ENCODE data around the gene NFIB. TPM values are rescaled to one million over a fixed set of nuclear protein-coding genes. Genes with fewer than 3 reads are reported as not detected.

The NFIB gene
- polyA plus RNA-seq, 1 donor = 26.8 TPM

DNA sequence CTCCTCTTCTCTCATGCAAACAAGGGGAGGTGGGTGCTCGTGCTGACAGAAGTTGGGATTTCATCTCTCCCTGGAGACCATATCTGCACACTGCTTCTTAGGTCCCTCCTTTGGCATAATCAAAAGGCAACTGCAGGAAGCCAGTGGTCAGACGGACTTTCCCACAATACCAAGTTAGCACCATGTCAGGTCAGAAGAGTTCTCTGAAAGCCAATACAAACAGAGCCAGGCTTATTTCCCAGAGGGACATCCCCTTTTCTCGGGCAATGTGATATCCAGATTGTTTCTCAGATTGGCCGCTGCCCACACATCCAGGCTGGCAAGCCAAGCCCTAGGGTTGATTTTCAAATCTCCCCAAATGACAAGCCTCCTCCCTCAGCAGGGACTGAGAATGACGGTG lies 241.1 kb downstream of the NFIB start:
- no peak for DNase-seq

DNA sequence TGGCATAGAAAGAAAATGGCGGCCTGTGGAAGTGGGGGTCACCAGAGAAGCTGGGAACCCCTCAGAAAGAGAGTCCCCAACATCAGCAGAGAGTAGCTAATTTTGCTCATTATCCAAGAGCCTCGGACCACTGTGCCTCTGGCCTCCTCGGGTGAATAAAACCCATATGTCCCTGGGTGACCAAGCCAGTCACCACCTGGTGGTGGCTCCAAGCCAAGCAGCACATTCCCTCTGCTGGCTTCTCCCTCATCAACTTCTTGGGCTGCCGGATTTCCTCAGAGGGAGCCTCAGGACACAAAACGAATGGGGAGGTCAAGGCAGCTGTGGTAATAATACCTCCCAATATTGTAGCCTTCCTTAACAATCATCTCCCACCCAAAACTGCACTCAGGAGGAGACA lies 242.5 kb downstream of the NFIB start:
- DNase-seq = no peak

DNA sequence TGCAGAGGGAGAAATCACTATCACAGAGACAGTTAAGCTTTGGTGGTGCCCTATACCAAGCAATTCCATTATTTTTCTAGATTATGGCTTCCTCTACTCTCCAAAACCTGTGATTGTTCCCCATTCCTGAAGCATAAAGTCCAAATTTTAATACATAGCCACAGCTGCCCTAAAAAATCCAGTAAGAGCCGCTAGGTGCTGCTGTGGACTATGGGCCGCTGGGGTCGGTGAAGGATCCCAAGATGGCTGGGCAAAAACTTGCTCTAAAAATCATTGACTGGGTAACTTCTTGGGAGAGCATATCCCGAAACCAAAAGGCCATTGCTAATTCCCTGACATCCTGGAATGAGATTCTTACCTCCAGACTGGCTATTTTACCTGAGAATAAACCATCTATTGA lies 245.3 kb downstream of the NFIB start:
- DNase-seq = no peak

DNA sequence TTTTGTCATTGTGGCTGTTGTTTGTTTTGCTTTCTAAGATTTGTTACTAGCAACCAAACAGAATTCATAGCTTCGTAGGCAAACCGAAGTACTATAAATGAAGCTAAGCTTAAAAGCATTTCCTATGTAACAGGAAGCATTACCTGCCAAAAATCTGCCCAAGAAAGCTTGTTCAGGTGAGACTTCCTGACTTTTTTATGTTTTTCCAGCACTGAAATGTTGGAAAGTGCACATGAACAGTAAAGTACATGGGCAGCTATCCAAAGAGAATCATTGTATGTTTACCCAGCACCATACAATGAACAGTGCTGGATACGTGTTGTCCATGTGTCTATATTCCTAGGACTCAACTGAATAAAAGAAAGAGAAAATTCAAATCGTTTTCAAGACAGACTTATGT lies 247.1 kb downstream of the NFIB start:
- no peak for DNase-seq

DNA sequence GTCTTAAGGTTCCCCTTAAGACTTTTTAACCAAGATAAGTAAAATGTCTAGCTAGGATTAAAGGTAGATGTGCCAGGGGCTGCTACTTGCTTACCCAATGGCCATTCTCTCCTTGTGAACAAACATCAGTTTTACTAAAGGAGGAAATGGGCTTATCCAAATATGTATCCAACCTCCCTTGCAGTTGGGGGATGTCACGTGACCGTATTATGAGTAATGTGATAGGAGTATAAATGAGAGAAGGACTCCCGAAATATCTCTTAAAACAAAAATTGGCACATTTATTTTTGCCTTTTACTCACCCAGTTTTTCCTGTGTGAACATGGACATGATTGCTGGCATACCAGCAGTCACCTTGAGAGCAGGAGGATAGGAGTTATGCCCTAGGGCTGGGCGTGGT lies 247.9 kb downstream of the NFIB start:
- DNase-seq = no peak

DNA sequence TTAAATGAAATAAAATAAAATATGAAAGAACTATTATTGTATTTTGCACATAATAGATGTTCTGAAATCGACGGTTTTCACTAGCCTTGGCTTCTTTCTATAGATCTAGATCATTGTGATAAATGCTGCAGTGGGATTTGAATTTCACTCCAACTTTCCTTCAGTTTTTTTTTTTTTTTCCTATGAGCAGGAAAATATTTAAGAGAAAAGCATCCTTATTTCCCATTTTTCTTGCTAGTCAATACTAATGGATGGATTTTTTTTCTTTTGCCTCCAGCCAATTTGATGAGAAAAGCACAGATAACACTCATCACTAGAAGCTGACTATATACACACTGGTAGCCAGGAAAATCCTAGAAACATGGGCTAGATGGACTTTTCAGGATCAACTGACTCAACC lies 249.0 kb downstream of the NFIB start:
- DNase-seq = no peak

DNA sequence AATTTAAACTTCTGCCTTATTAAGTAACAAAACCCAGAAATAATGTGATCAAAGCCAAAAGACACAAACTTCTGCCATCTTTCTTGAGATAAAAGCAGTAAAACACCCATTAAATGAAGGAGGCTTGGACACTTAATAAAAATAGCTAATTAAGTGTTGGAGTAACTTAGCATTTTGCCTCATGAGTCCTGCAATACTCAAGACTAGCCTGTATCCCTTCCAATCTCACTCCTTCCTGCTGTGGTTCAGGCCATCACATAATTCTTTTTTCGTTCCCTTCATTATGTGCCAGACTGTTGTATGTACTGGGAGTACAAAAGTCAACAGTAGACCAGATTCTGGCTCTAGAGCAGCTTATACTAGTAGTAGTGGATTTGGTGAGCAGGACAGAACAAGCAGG lies 250.2 kb downstream of the NFIB start:
- DNase-seq = no peak

DNA sequence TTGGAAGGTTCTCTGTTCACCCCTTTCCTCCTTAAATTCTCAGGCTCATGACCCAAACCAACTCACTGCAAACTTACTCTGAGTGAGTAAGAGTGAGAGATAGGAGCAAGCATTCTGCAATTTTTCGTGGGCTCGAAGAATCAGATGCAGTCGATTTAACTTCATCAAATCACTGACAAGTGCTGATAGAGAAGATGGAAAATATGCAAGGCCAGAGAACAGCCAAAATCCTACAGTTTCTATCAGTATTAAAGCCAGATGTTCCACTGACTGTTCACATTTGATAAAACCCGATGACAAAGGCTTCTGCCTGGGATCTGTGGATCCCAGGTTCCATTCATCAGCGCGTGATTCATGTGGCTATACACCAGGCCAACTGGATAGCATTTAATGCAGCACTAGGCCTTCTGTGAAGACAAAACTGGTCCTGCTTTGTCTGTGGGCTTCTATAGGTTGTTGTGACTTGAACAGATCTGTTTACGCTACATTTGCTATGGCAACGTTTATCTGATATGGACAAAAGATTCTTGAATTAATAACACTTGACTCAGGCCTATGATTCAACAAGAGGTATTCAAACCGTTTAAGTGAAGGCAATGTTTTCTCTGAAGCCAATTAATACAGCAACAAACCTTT lies 251.2 kb downstream of the NFIB start:
- no peak for DNase-seq

DNA sequence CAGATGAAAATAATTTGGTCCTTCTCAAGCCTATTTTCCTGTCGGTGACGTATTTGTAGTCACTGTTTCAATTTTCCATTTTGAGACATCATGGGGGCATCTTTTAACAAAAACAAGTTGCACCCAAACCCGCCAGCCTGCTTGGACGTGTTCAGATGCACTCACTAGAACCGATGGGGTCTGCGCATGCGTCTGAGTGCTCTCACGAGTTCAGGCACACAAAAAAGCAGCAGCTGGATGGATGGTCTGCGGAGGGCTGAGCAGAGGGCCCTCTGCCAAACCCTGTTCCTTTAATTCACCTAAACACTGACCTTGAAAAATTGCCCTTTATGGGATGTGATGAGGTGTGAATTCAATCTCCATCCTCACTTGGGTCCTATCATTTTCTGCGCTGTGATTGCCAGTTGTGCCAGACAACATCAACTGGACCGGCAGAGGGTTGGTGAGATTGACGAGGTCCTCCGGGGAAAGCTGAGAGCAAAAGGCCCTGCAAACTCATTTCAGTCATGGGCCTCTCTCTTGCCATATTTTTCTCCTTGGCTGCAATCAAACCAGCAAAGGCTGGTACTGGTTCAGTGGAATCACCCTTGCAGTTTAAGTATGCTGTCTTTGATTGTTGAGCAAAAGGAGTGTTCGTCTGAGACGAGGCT lies 251.9 kb downstream of the NFIB start:
- DNase-seq = no peak

DNA sequence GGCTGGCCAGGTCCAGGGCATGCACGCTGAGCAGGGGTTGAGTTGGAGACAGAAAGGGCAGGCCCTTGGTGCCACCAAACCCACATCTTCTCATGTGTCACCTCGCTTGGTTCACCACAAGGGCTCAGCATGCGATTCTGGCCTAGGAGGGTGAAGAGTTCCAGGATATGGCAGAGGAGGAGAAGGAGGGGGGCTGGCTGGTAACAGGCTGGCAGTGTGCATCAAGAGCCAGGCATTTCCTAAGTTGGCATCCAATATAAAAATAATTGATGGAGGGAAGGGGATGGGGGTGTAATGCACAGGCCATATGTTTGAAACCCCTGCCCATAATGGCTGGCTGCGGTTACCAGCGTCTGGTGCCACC lies 255.6 kb downstream of the NFIB start:
- no peak for DNase-seq

DNA sequence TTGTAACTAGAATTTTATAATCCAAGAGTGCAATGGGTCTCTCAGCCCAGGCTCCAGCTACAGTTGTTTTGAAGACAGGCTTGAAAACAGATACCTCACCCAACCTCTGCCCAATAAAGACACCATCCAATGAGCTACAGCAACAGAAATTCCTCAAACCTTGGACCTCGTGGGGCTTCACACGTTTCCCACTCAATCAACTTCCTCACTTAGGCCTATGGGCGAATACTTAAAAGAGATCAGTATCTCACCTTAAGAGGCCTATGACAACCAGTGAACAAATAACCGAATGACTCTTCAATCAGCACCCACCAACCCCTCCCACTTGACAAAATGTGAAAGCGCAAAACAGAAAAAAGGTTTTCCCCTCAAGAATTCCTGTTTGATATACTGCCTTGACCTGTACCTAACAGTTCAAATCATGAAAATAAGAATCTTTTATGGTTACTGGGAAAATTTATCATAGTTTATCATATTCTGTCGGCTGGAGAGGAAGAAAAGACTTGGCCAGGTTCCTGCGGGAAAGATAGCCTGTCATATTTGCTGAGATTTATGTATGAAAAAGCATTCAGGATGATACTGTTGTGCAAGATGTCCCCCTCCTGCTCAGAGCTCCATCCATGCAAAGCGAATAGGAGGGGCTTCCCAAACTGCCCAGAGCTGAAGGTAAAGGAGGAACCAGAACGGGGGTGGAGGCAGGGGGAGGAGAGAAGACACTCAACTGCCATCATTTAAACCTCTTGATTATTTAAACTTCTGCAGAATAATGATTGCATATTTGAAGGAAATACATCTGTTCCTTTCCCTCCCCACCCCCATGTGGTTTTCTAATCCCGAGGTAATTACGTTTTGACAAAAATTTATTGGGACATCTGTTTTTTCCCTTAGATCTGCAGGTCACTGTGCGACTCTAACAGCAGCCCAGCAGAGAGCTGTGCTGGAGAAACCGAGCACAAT lies 256.3 kb downstream of the NFIB start:
- no peak for DNase-seq

DNA sequence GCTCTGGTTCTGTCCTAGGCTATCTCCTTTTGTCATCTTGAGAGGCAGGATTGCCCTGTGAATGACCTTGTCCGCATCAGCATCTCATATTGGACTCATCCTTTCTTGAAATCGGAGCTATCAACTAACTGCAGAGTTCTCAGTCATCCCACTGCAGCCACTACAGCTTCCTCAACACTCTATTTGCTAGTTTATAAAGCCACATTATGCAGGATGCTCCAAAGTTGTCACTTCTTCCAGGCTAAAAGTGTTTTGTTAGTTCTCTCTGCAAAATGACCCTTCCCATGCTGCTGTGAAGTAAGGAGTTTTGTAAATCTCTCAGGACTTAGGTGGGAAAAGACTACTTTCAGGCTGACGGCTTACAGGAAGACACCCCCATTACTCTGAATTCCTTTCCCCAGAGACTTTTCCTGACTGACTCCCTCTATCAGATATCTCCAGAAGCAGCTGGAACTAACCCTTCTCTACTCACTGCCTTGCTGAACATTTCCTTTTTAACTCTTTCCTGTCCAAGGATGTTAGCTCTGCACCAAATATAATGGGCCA lies 257.6 kb downstream of the NFIB start:
- no peak for DNase-seq

DNA sequence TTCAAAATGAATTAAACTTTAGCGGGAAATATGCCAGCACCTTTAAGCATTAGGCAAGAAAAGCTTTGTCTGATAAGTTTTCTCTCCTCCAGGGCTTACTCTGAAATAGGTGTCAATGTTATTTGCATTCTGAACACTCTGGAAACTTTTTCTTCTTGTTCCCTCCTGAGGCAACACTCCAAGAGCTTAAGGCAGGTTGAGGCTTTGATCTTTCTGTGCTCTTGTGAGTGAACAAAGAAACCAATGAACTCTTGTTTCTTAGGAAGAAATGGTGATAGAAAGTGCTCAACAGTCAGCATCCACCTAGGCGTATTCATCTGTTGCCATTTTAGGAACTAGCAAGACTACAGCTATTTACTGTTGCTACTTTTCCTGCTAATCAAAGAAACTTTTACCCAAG lies 259.8 kb downstream of the NFIB start:
- no peak for DNase-seq

DNA sequence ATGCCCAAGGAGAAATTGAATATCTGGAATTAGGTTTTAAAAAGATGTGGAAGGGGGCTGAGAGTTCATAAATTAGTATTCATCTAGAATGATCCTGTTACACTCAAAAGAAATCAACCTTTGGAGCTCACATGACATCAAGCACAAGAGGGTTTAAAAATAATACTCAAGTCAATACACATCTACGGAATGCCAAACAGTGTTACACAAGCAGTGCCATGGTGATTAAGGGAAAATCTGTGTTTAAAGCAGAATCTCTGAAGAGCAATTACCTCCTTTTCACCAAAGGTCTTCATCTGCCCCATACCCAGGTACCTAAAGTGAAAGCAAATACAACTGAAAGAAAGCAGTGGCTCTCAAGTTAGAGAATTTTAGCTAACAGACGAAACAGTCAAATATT lies 261.6 kb downstream of the NFIB start:
- DNase-seq = no peak

DNA sequence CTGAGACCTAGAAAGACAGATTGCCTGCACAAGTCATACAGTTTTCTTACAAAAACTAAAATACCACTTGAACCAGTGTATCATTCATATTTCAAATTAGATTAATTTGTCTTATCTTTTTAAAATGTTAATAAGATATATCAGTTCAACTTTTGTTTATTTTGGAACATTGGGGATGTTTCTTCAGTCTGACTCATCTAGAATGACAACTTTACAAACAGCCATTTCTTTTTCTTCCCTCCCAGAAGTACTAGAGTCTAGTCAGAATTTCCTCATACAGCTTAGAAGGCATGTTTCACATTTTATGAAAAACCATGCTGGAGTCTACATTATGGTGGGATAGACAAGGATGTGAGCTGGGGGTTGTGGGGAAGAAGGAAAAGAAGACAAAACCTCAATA lies 262.5 kb downstream of the NFIB start:
- DNase-seq = no peak

DNA sequence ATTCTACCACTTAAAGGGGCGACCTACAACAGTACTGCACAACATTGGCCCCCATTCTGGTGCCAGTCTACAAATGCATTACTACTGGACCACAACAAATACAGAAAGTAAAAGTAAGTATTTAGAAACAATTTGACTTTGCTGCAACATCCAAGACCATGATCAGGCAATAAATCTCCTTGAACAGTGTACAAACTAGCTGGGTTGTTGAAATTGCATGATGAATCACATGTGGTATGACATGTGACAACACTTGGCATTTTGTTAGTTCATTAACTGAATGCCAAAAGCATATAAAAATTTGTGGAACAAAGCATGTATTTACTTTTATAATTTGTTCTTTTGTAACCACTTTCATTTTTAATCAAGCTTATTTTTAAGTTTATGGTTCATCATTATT lies 270.5 kb downstream of the NFIB start:
- DNase-seq = no peak

DNA sequence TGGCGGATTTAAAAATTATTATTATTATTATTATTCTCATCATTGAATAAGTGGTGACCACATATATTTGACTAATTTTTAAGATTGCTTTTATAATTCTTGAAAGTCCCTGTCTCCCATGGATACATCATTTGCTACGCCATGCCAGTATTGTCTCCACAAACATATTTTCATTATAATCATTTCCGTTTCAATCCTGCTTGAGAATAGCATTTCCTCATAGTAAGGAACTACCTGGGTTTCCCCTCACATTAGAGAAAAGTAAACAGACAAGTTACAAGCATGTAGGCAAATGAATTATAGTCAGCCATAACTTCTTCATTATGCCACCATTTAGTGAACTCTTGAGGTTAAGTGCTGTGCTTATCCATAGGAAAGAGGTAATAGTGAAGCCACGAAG lies 276.6 kb downstream of the NFIB start:
- no peak for DNase-seq

DNA sequence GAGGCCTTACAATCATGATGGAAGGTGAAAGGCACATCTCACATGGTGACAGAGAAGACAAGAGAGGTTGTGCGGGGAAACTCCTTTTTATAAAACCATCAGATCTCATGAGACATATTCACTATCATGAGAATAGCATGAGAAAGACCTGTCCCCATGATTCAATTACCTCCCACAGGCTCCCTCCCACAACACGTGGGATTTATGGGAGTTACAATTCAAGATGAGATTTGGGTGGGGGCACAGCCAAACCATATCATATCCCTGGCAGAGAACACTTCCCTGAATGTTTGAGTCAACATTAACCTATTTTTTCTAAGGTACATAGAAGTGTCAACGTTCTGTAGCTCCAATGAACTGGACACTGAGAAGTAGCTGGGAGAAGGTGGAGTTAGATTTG lies 280.9 kb downstream of the NFIB start:
- DNase-seq = no peak
